ENCODE measurements around the gene CIT. TPM values are rescaled to one million over a fixed set of nuclear protein-coding genes. Genes with fewer than 3 reads are reported as not detected.
"Not testable (repeated sequence)": the region's sequence is repeated elsewhere in the genome, so short reads cannot be mapped to it uniquely, and the experiment has no call there.

The CIT gene
- total and polyA plus RNA-seq, 8 donors: 0.38 to 2.7 (median 0.84) TPM

DNA sequence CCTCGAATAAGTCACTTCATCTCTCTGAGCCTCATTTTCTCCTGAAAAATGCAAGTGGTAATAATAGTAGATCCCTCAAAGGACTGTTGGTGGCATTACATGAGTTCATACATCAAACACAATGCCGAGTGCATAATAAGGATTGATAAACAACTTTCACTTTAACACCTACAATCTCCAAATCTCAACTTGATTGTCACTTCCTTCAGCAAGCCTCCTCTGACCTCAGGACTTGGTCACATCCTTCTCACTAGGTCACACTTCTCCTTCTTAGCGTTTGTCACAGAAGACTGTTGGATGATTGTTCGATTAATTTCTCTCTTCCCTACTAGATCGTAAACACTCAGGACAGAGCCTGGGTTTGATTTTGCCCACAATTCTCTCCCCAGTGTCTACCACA is 217.0 kb downstream of the CIT start:
- Histone ChIP-seq H3K4me3 (no peak overlapping the region), H3K9me3 (no peaks in the 10 kb centered on the region), H3K27ac (no peak overlapping the region), H3K27me3 (no peaks in the 10 kb centered on the region), H3K36me3 (no peaks in the 10 kb centered on the region), H3K4me1 (no peaks in the 10 kb centered on the region)
- TF ChIP-seq, protein P1, sequence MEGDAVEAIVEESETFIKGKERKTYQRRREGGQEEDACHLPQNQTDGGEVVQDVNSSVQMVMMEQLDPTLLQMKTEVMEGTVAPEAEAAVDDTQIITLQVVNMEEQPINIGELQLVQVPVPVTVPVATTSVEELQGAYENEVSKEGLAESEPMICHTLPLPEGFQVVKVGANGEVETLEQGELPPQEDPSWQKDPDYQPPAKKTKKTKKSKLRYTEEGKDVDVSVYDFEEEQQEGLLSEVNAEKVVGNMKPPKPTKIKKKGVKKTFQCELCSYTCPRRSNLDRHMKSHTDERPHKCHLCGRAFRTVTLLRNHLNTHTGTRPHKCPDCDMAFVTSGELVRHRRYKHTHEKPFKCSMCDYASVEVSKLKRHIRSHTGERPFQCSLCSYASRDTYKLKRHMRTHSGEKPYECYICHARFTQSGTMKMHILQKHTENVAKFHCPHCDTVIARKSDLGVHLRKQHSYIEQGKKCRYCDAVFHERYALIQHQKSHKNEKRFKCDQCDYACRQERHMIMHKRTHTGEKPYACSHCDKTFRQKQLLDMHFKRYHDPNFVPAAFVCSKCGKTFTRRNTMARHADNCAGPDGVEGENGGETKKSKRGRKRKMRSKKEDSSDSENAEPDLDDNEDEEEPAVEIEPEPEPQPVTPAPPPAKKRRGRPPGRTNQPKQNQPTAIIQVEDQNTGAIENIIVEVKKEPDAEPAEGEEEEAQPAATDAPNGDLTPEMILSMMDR (IDR thresholded peaks at IDR 0.05): no peak
- ATAC-seq: peak in 1 of 4 donors; percentile 23
- no peak for DNase-seq
- no peak for FAIRE-seq
- WGBS, 2 donors: 73 to 83% methylated on average over 5 of the region's 5 CpGs
- intact Hi-C loops (cut with DNase I): loop anchor here in 1 of 3 donors (10.0 kb wide), 1 partner anchor 125 kb away; no protein-coding TSS in a partner anchor

- H3K27me3 ChIP-seq: no peaks in the 10 kb centered on the region
- WGBS, 2 donors: 22 to 32% methylated on average over 6 of the region's 6 CpGs
These were observed 217.7 kb downstream of the CIT start for GRCh38 chr12:119659289-119659897.

DNA sequence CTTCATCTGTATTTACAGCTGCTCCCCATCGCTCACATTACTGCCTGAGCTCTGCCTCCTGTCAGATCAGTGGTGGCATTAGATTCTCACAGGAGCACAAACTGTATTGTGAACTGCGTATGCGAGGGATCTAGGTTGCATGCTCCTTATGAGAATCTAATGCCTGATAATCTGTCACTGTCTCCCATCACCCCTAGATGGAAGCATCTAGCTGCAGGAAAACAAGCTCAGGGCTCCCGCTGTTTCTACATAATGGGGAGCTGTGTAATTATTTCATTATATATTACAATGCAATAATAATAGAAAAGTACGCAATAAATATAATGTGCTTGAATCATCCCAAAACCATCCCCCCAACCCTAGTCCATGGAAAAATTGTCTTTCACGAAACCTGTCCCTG is 219.0 kb downstream of the CIT start:
- H3K4me3 ChIP-seq; intact Hi-C loops (cut with DNase I); H3K27me3 ChIP-seq; H3K36me3 ChIP-seq; ATAC-seq; FAIRE-seq; H3K9me3 ChIP-seq; H3K27ac ChIP-seq; DNase-seq; H3K4me1 ChIP-seq: not testable (repeated sequence)
- WGBS, 2 donors: 92 to 94% methylated on average over 6 of the region's 6 CpGs

More at GRCh38 chr12:119659289-119659897, 217.7 kb downstream of the CIT start:
- Histone ChIP-seq H3K9me3 (no peaks in the 10 kb centered on the region), H3K4me3 (no peak overlapping the region), H3K36me3 (no peaks in the 10 kb centered on the region), H3K4me1 (no peaks in the 10 kb centered on the region), H3K27ac (no peak overlapping the region)
- peak in 1 of 6 donors; percentile 38 for DNase-seq
- peak; percentile 65 for FAIRE-seq
- peak in 3 of 4 donors; percentile 69 to 79 (median 78) for ATAC-seq
- TF ChIP-seq, protein P1 (IDR thresholded peaks at IDR 0.05): peak; percentile 63 to 92 (median 86)
- intact Hi-C loops (cut with DNase I): no loop called here

DNA sequence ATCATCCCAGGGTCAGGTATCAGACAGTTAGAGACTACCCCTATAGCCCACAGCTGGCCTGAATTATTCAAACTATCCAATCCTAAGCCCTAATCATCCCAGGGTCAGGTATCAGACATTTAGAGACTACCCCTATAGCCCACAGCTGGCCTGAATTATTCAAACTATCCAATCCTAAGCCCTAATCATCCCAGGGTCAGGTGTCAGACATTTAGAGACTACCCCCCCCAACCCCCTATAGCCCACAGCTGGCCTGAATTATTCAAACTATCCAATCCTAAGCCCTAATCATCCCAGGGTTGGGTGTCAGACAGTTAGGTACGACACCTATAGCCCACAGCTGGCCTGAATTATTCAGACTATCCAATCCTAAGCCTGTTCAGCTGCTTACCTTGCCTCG is 220.1 kb downstream of the CIT start:
- 77 to 91% methylated on average over 2 of the region's 2 CpGs for WGBS, 2 donors
- H3K27ac ChIP-seq; H3K36me3 ChIP-seq; H3K4me1 ChIP-seq; FAIRE-seq; ATAC-seq; DNase-seq; intact Hi-C loops (cut with DNase I); H3K4me3 ChIP-seq; H3K27me3 ChIP-seq; H3K9me3 ChIP-seq: not testable (repeated sequence)

GRCh38 chr12:119652665-119653064 is 224.5 kb downstream of the CIT start:
- H3K4me1 ChIP-seq: no peaks in the 10 kb centered on the region
- ATAC-seq (no peak), DNase-seq (no peak), FAIRE-seq (no peak)
- H3K4me3 ChIP-seq: no peak overlapping the region
- peaks cover 0 to 3% (median 0%) of the 10 kb centered on the region in 4 donors for H3K9me3 ChIP-seq
- no peaks in the 10 kb centered on the region for H3K27me3 ChIP-seq
- TF ChIP-seq, protein P1 (IDR thresholded peaks at IDR 0.05): no peak
- WGBS, 2 donors: 65 to 76% methylated on average over 3 of the region's 3 CpGs
- no peaks in the 10 kb centered on the region for H3K36me3 ChIP-seq
- H3K27ac ChIP-seq: no peak overlapping the region
- intact Hi-C loops (cut with DNase I): no loop called here

DNA sequence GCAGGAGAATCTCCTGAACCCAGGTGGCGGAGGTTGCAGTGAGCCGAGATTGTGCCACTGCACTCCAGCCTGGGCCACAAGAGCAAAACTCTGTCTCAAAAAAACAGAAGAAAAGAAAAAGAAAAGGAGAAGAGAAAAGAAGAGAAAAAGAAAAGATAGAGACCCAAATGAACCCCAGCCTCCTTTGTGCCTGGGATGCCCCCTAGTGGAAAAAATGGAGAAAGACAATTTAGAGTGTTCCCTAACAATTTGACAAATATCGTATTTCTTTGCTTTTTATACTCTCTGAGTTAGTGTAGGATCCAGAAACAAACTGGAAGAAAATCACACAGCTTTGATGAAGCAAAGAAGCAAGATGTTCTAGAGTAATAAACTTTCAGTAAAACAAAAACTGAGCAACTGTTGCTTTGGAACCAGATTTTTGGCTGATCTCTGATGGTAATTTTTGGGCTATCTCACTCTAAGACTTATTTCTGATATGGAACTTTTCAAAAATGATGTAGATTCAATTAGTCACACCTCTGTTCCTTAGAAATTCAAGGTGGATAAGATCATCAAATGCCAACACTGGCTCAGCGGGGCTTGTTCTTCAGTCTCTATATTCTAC is 227.8 kb downstream of the CIT start:
- Histone ChIP-seq H3K9me3 (peaks cover 0 to 3% (median 0%) of the 10 kb centered on the region in 4 donors), H3K36me3 (no peaks in the 10 kb centered on the region), H3K4me3 (no peak overlapping the region), H3K4me1 (no peaks in the 10 kb centered on the region), H3K27ac (no peak overlapping the region), H3K27me3 (no peaks in the 10 kb centered on the region)
- 60 to 69% methylated on average over 4 of the region's 4 CpGs for WGBS, 2 donors
- no peak for ATAC-seq
- FAIRE-seq: no peak
- TF ChIP-seq, protein P1 (IDR thresholded peaks at IDR 0.05): peak in 3 of 4 donors; percentile 31 to 51 (median 47)
- DNase-seq: no peak
- intact Hi-C loops (cut with DNase I): no loop called here

Measured in pancreas (tissue), 10 donors.